Measurements from ENCODE around the gene GNG2. TPM values are rescaled to one million over a fixed set of nuclear protein-coding genes. Genes with fewer than 3 reads are reported as not detected.

Gene GNG2
- total and polyA plus RNA-seq, 7 experiments from 2014 or later = 62.1 to 199 (median 117) TPM

DNA sequence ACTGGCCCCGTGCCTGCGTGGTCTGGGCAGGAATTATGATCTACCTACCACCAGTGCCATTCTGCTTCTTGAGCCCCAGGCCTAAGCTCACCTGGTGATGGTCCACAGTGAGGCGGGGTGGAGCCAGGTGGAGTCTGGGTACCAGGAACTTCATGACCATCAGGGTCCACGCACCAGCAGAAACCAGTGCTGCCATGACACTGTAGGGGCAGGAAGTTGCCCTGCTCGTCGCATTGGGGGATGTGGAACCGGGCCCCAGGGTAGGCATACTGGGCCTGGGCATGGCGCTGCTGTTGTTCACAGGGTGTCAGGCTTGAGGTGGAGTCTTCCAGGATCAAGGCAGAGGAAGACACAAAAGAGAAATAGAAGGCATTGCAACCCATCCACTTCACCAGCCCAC lies 158.6 kb downstream of the GNG2 start:
- Mint-ChIP-seq H3K9me3 (peaks cover 0 to 11% (median 0%) of the 10 kb centered on the region in 11 donors), H3K4me3 (no peak overlapping the region), H3K4me1 (peaks cover 2 to 36% (median 33%) of the 10 kb centered on the region in 7 donors), H3K27me3 (peaks cover 5 to 17% (median 8%) of the 10 kb centered on the region in 5 donors), H3K27ac (peak overlapping the region in 2 of 9 donors; percentile 11 to 41), H3K36me3 (peaks cover 0 to 9% (median 0%) of the 10 kb centered on the region in 5 donors)
- Histone ChIP-seq H3K4me3 (ENCODE audit: low read length) (no peak overlapping the region), H3K9me3 (ENCODE audit: control insufficient read depth in 2 of 3, low read length in 3 of 3) (no peaks in the 10 kb centered on the region), H3K27ac (ENCODE audit: low read depth, low read length) (no peak overlapping the region), H3K27me3 (ENCODE audit: control insufficient read depth in 2 of 2, insufficient read depth in 2 of 2, low read length in 2 of 2) (no peaks in the 10 kb centered on the region), H3K36me3 (ENCODE audit: control insufficient read depth in 2 of 3, insufficient read depth in 3 of 3, low read length in 3 of 3) (no peaks in the 10 kb centered on the region), H3K4me1 (ENCODE audit: control insufficient read depth in 2 of 2, insufficient read depth in 2 of 2, low read length in 2 of 2) (peaks cover 4 to 14% of the 10 kb centered on the region in 2 donors)
- POLR2A ChIA-PET = interaction anchor here (0.7 kb wide), 1 partner anchor 1185 kb away, joined by 3 read pairs; no protein-coding TSS in a partner anchor
- CTCF ChIA-PET = no interaction called here
- ATAC-seq (no peak), DNase-seq (no peak)
- intact Hi-C loops (cut with micrococcal nuclease) = no loop called here

Other genes starting within 250 kb of the GNG2 start
- gene FRMD6, start 208.7 kb upstream of the GNG2 start, total RNA-seq = 1 to 10 TPM in 4 of 5 experiments, under 1 TPM in 1; 0.93 to 4.8 (median 3.9) TPM
- under 1 TPM; 0.28 to 0.51 TPM for gene FRMD6, start 208.7 kb upstream of the GNG2 start, polyA plus RNA-seq
- gene RTRAF, start 128.9 kb downstream of the GNG2 start, total RNA-seq = 100 to 1,000 TPM; 112 to 180 (median 116) TPM
- gene RTRAF, start 128.9 kb downstream of the GNG2 start, polyA plus RNA-seq = 100 to 1,000 TPM; 169 to 206 TPM
- under 1 TPM in 2 of 5 experiments, not detected in 3; 0.42 to 0.94 TPM for gene NID2, start 208.4 kb downstream of the GNG2 start, total RNA-seq
- under 1 TPM in 1 of 2 donors, not detected in 1; 0.35 TPM for gene NID2, start 208.4 kb downstream of the GNG2 start, polyA plus RNA-seq